ENCODE results near the gene CD200R1L. TPM values are rescaled to one million over a fixed set of nuclear protein-coding genes. Genes with fewer than 3 reads are reported as not detected.

Gene CD200R1L
- polyA plus RNA-seq, 1 of the 3 experiments (the other 2 are of a cell fraction), result not detected

DNA sequence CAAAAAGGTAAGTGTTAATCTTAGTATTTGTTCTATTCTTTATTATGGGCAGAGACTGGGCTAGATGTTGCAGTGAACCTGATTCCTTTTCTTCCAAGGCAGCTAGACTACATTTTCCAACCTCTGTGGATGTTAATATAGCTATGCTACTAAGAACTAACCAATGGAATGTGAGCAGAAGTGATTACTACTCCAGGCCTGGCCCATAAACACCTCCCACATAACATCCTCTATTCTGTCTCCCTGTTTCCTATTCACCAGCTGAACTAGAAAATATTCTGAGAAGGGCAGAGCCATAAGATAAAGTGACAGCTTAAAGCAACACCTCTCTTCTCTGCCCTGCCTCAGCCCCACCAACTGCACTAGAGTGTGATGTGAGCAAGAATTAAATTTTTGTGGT is 29.4 kb downstream of the CD200R1L start:
- Histone ChIP-seq H3F3A (replicated peaks; ENCODE audit: insufficient read depth) (no peaks in the 10 kb centered on the region), H3K9ac (no peak overlapping the region), H3K79me2 (ENCODE audit: insufficient read depth) (no peaks in the 10 kb centered on the region), H3K36me3 (replicated peaks in 1 of 2; ENCODE audit: control insufficient read depth in 1 of 2, insufficient read depth in 2 of 2, low read length in 1 of 2) (no peaks in the 10 kb centered on the region), H3K4me3 (ENCODE audit: low read depth in 2 of 2, low read length in 1 of 2) (no peak overlapping the region), H3K27me3 (ENCODE audit: insufficient read depth) (no peaks in the 10 kb centered on the region), H3K4me1 (ENCODE audit: control insufficient read depth in 1 of 2, insufficient read depth in 2 of 2, low read depth in 1 of 2, low read length in 1 of 2) (peaks cover 3 to 6% of the 10 kb centered on the region in 2 experiments; a peak in 2 of 4 replicates), H3K9me3 (no peaks in the 10 kb centered on the region), H4K20me1 (ENCODE audit: insufficient read depth) (no peaks in the 10 kb centered on the region), H2AFZ (ENCODE audit: low read depth) (no peak overlapping the region), H3K4me2 (no peak overlapping the region), H3K27ac (ENCODE audit: low read depth in 2 of 2, low read length in 1 of 2) (no peak overlapping the region), H3K9me2 (no peaks in the 10 kb centered on the region)
- ChIA-PET CTCF (interaction anchor here (1.1 to 1.6 kb wide), 2 partner anchors 82 to 235 kb away, joined by 4 to 5 read pairs; no protein-coding TSS in a partner anchor), POLR2A (no interaction called here)
- TF ChIP-seq USF1 (IDR thresholded peaks at IDR 0.05; ENCODE audit: borderline replicate concordance, low read depth), result no peak
- TF ChIP-seq RCOR1 (IDR thresholded peaks at IDR 0.05; ENCODE audit: low read length), result no peak
- TF ChIP-seq RAD21 (IDR thresholded peaks at IDR 0.05; ENCODE audit: low read length), result no peak
- TF ChIP-seq TAF1 (IDR thresholded peaks at IDR 0.05; ENCODE audit: borderline replicate concordance, low read depth, low read length), result no peak
- no peak for TF ChIP-seq CTCF (IDR thresholded peaks at IDR 0.05)
- TF ChIP-seq RFX5 (IDR thresholded peaks at IDR 0.05; ENCODE audit: low read length), result no peak
- TF ChIP-seq, protein P1, sequence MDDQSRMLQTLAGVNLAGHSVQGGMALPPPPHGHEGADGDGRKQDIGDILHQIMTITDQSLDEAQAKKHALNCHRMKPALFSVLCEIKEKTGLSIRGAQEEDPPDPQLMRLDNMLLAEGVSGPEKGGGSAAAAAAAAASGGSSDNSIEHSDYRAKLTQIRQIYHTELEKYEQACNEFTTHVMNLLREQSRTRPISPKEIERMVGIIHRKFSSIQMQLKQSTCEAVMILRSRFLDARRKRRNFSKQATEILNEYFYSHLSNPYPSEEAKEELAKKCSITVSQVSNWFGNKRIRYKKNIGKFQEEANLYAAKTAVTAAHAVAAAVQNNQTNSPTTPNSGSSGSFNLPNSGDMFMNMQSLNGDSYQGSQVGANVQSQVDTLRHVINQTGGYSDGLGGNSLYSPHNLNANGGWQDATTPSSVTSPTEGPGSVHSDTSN (IDR thresholded peaks at IDR 0.05), result no peak
- TF ChIP-seq EP300 (IDR thresholded peaks at IDR 0.05; ENCODE audit: borderline replicate concordance in 1 of 2, low read depth in 1 of 2, low read length in 1 of 2), result no peak
- TF ChIP-seq CHD2 (IDR thresholded peaks at IDR 0.05; ENCODE audit: low read length, partially characterized antibody), result no peak
- TF ChIP-seq, protein P2, sequence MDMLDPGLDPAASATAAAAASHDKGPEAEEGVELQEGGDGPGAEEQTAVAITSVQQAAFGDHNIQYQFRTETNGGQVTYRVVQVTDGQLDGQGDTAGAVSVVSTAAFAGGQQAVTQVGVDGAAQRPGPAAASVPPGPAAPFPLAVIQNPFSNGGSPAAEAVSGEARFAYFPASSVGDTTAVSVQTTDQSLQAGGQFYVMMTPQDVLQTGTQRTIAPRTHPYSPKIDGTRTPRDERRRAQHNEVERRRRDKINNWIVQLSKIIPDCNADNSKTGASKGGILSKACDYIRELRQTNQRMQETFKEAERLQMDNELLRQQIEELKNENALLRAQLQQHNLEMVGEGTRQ (IDR thresholded peaks at IDR 0.05; ENCODE audit: borderline replicate concordance, low read depth, low read length), result no peak
- no peak for TF ChIP-seq TEAD4 (IDR thresholded peaks at IDR 0.05; ENCODE audit: borderline replicate concordance, insufficient read depth)
- TF ChIP-seq, protein P3, sequence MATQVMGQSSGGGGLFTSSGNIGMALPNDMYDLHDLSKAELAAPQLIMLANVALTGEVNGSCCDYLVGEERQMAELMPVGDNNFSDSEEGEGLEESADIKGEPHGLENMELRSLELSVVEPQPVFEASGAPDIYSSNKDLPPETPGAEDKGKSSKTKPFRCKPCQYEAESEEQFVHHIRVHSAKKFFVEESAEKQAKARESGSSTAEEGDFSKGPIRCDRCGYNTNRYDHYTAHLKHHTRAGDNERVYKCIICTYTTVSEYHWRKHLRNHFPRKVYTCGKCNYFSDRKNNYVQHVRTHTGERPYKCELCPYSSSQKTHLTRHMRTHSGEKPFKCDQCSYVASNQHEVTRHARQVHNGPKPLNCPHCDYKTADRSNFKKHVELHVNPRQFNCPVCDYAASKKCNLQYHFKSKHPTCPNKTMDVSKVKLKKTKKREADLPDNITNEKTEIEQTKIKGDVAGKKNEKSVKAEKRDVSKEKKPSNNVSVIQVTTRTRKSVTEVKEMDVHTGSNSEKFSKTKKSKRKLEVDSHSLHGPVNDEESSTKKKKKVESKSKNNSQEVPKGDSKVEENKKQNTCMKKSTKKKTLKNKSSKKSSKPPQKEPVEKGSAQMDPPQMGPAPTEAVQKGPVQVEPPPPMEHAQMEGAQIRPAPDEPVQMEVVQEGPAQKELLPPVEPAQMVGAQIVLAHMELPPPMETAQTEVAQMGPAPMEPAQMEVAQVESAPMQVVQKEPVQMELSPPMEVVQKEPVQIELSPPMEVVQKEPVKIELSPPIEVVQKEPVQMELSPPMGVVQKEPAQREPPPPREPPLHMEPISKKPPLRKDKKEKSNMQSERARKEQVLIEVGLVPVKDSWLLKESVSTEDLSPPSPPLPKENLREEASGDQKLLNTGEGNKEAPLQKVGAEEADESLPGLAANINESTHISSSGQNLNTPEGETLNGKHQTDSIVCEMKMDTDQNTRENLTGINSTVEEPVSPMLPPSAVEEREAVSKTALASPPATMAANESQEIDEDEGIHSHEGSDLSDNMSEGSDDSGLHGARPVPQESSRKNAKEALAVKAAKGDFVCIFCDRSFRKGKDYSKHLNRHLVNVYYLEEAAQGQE (IDR thresholded peaks at IDR 0.05; ENCODE audit: low read depth, low read length), result no peak
- TF ChIP-seq EZH2phosphoT487 (IDR thresholded peaks at IDR 0.05; ENCODE audit: borderline replicate concordance, low read depth), result no peak
- DNase-seq, result no peak
